Neural cell (in vitro differentiated cells): Measurements from ENCODE around the gene OSBP2. TPM values are rescaled to one million over a fixed set of nuclear protein-coding genes. Genes with fewer than 3 reads are reported as not detected.

Source experiments
- H2AFZ ChIP-seq: fragments of 200-600, 300-800 bp; sonication (generic), shearing (Covaris generic); 2 replicates; pipeline ENCODE4 v1.6.0; 2014; ENCODE audit warnings: low read depth, mild to moderate bottlenecking, antibody characterized with exemption, low read length, moderate library complexity
- H3F3A ChIP-seq: fragments of 200-600 bp; shearing (Covaris generic); 2 replicates; pipeline ENCODE4 v1.6.1; 2016; ENCODE audit warnings: mild to moderate bottlenecking, moderate library complexity, mixed read lengths, antibody characterized with exemption, low read length; ENCODE audit not compliant: insufficient read depth, poor library complexity, severe bottlenecking
- H3K27ac ChIP-seq: fragments of 200-600, 300-800 bp; sonication (generic), shearing (Covaris generic); 2 replicates; pipeline ENCODE4 v1.5.1; 2014; ENCODE audit warnings: mild to moderate bottlenecking, low read length, moderate library complexity
- H3K27me3 ChIP-seq: fragments of 300-800, 200-600 bp; sonication (generic), shearing (Covaris generic); 2 replicates; pipeline ENCODE4 v1.6.0; 2014; ENCODE audit warnings: mild to moderate bottlenecking, low read depth, low read length, moderate library complexity; ENCODE audit not compliant: insufficient read depth
- H3K36me3 ChIP-seq: fragments of 300-800, 200-600 bp; sonication (generic), shearing (Covaris generic); 2 replicates; pipeline ENCODE4 v1.5.1; 2014; ENCODE audit warnings: mild to moderate bottlenecking, antibody characterized with exemption, low read length, moderate library complexity; ENCODE audit not compliant: insufficient read depth
- H3K4me2 ChIP-seq: fragments of 300-800, 200-600 bp; sonication (generic), shearing (Covaris generic); 2 replicates; pipeline ENCODE4 v1.6.0; 2014; ENCODE audit warnings: mild to moderate bottlenecking, low read length
- H3K4me3 ChIP-seq: fragments of 300-800, 200-600 bp; sonication (generic), shearing (Covaris generic); 2 replicates; pipeline ENCODE4 v1.5.1; 2014; ENCODE audit warnings: mild to moderate bottlenecking, low read length, moderate library complexity
- H3K79me2 ChIP-seq: fragments of 200-600 bp; shearing (Covaris generic); replicated peaks from 2 replicates; pipeline ENCODE4 v1.6.0; 2014; ENCODE audit warnings: mild to moderate bottlenecking, low read length, moderate library complexity; ENCODE audit not compliant: insufficient read depth
- H3K9ac ChIP-seq: fragments of 300-800, 200-600 bp; sonication (generic), shearing (Covaris generic); 2 replicates; pipeline ENCODE4 v1.6.1; 2016; ENCODE audit warnings: mild to moderate bottlenecking, low read length, mixed read lengths
- H3K9me2 ChIP-seq: fragments of 200-600 bp; shearing (Covaris generic); 2 replicates; pipeline ENCODE4 v1.6.1; 2016; ENCODE audit warnings: mild to moderate bottlenecking, low read length, mixed read lengths; ENCODE audit not compliant: insufficient read depth
- H3K9me3 ChIP-seq: fragments of 200-600, 300-800 bp; sonication (generic), shearing (Covaris generic); 2 replicates; pipeline ENCODE4 v1.6.1; 2016; ENCODE audit warnings: mild to moderate bottlenecking, mixed run types, low read length, moderate library complexity, mixed read lengths
- H4K20me1 ChIP-seq: fragments of 200-600 bp; shearing (Covaris generic); 2 replicates; pipeline ENCODE4 v1.6.1; 2016; ENCODE audit warnings: mild to moderate bottlenecking, mixed run types; ENCODE audit not compliant: insufficient read depth
- EP300 ChIP-seq: fragments of 450-650 bp; conservative IDR thresholded peaks from 2 replicates; pipeline ENCODE4 v1.6.1; 2014; ENCODE audit warnings: antibody characterized with exemption, mild to moderate bottlenecking, moderate library complexity; ENCODE audit not compliant: poor library complexity, severe bottlenecking
- EZH2 ChIP-seq: fragments of 200-600, 300-800 bp; shearing (Covaris generic), sonication (generic); IDR thresholded peaks from 2 replicates; pipeline ENCODE4 v1.6.1; 2014; ENCODE audit warnings: antibody characterized with exemption, low read length, borderline replicate concordance, mild to moderate bottlenecking; ENCODE audit not compliant: insufficient read depth, poor library complexity, severe bottlenecking
- MXI1 ChIP-seq: fragments of 450-650 bp; conservative IDR thresholded peaks from 2 replicates; pipeline ENCODE4 v1.6.1; 2014; ENCODE audit warnings: antibody characterized with exemption, mild to moderate bottlenecking; ENCODE audit not compliant: poor library complexity, severe bottlenecking
- POLR2AphosphoS5 ChIP-seq: IDR thresholded peaks from 2 replicates; pipeline ENCODE4 v1.6.1; 2012
- RAD21 ChIP-seq: fragments of 450-650 bp; conservative IDR thresholded peaks from 2 replicates; pipeline ENCODE4 v1.6.1; 2014; ENCODE audit warnings: antibody characterized with exemption, mild to moderate bottlenecking, moderate library complexity
- SMC3 ChIP-seq: fragments of 450-650 bp; conservative IDR thresholded peaks from 2 replicates; pipeline ENCODE4 v1.6.1; 2014; ENCODE audit warnings: antibody characterized with exemption, mild to moderate bottlenecking, moderate library complexity; ENCODE audit not compliant: poor library complexity
- TAF1 ChIP-seq: IDR thresholded peaks from 2 replicates; pipeline ENCODE4 v1.6.1; 2012; ENCODE audit warnings: low read depth
- polyA plus RNA-seq: library from polyadenylated mRNA; depleted of rRNA; stranded (reverse); fragments of >200 nt; gene quantifications from 2 replicates; pipeline ENCODE4 v1.2.3, GENCODE V29; 2014
- TF ChIP-seq, protein P1 (sequence below): fragments of 450-650 bp; IDR thresholded peaks from 2 replicates; pipeline ENCODE4 v1.5.1; 2014; ENCODE audit warnings: antibody characterized with exemption, mild to moderate bottlenecking, moderate library complexity; ENCODE audit not compliant: poor library complexity, severe bottlenecking
- TF ChIP-seq, protein P2 (sequence below): IDR thresholded peaks from 2 replicates; pipeline ENCODE4 v1.6.1; 2012; ENCODE audit warnings: borderline replicate concordance

The OSBP2 gene
- polyA plus RNA-seq, 1 donor from 2014 or later = 8.7 TPM

DNA sequence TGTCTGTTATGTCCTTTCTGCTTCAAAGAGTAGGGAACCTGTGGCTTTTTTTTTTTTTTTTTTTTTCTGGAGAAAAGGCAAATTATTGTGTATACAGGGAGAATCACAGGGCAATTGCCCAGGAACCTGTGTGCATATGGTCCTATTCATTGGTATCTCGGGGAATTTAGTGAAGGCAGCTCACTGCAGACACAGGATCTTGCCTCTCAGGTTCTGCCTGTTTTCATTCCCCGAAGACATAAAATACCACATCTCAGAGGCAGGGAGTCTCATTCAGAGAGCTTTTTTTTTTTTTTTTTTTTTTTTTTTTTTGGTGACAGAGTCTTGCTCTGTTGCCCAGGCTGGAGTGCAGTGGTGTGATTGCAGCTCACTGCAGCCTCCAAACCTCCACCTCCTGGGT lies 88.3 kb downstream of the OSBP2 start:
- Histone ChIP-seq H3K4me2 (no peak overlapping the region), H3K79me2 (no peaks in the 10 kb centered on the region), H3F3A (no peaks in the 10 kb centered on the region), H3K36me3 (no peaks in the 10 kb centered on the region), H4K20me1 (no peaks in the 10 kb centered on the region), H3K9ac (no peak overlapping the region), H2AFZ (no peak overlapping the region), H3K9me3 (no peaks in the 10 kb centered on the region), H3K9me2 (no peaks in the 10 kb centered on the region), H3K27ac (no peak overlapping the region), H3K4me3 (no peak overlapping the region), H3K27me3 (no peaks in the 10 kb centered on the region)
- TF ChIP-seq SMC3 = no peak
- TF ChIP-seq, protein P1, sequence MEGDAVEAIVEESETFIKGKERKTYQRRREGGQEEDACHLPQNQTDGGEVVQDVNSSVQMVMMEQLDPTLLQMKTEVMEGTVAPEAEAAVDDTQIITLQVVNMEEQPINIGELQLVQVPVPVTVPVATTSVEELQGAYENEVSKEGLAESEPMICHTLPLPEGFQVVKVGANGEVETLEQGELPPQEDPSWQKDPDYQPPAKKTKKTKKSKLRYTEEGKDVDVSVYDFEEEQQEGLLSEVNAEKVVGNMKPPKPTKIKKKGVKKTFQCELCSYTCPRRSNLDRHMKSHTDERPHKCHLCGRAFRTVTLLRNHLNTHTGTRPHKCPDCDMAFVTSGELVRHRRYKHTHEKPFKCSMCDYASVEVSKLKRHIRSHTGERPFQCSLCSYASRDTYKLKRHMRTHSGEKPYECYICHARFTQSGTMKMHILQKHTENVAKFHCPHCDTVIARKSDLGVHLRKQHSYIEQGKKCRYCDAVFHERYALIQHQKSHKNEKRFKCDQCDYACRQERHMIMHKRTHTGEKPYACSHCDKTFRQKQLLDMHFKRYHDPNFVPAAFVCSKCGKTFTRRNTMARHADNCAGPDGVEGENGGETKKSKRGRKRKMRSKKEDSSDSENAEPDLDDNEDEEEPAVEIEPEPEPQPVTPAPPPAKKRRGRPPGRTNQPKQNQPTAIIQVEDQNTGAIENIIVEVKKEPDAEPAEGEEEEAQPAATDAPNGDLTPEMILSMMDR = no peak
- no peak for TF ChIP-seq EZH2
- TF ChIP-seq POLR2AphosphoS5 = no peak
- no peak for TF ChIP-seq TAF1
- no peak for TF ChIP-seq MXI1
- TF ChIP-seq, protein P2, sequence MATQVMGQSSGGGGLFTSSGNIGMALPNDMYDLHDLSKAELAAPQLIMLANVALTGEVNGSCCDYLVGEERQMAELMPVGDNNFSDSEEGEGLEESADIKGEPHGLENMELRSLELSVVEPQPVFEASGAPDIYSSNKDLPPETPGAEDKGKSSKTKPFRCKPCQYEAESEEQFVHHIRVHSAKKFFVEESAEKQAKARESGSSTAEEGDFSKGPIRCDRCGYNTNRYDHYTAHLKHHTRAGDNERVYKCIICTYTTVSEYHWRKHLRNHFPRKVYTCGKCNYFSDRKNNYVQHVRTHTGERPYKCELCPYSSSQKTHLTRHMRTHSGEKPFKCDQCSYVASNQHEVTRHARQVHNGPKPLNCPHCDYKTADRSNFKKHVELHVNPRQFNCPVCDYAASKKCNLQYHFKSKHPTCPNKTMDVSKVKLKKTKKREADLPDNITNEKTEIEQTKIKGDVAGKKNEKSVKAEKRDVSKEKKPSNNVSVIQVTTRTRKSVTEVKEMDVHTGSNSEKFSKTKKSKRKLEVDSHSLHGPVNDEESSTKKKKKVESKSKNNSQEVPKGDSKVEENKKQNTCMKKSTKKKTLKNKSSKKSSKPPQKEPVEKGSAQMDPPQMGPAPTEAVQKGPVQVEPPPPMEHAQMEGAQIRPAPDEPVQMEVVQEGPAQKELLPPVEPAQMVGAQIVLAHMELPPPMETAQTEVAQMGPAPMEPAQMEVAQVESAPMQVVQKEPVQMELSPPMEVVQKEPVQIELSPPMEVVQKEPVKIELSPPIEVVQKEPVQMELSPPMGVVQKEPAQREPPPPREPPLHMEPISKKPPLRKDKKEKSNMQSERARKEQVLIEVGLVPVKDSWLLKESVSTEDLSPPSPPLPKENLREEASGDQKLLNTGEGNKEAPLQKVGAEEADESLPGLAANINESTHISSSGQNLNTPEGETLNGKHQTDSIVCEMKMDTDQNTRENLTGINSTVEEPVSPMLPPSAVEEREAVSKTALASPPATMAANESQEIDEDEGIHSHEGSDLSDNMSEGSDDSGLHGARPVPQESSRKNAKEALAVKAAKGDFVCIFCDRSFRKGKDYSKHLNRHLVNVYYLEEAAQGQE = no peak
- TF ChIP-seq EP300 = no peak
- TF ChIP-seq RAD21 = no peak

DNA sequence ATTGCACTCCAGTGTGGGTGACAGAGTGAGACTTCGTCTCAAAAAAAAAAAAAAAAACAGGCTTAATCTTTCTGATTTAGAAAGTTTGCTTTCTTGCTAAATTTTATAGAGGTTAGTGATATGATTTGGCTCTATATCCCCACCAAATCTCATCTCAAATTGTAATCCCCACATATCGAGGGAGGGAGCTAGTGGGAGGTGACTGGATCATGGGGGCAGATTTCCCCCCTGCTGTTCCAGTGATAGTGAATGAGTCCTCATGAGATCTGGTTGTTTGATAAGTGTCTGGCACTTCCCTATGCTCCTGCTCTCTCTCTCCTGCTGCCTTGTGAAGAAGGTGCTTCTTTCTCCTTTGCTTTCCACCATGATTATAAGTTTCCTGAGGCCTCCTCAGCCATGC lies 90.9 kb downstream of the OSBP2 start:
- no peaks in the 10 kb centered on the region for H3F3A ChIP-seq
- H3K27me3 ChIP-seq = no peaks in the 10 kb centered on the region
- H3K4me3 ChIP-seq = no peak overlapping the region
- H3K79me2 ChIP-seq = no peaks in the 10 kb centered on the region
- H3K27ac ChIP-seq = no peak overlapping the region
- no peaks in the 10 kb centered on the region for H4K20me1 ChIP-seq
- H3K9me2 ChIP-seq = no peaks in the 10 kb centered on the region
- H2AFZ ChIP-seq = no peak overlapping the region
- TF ChIP-seq MXI1 = no peak
- no peak for TF ChIP-seq POLR2AphosphoS5
- TF ChIP-seq, protein P1 = no peak
- TF ChIP-seq, protein P2 = no peak
- no peak for TF ChIP-seq EP300
- no peak for TF ChIP-seq SMC3
- TF ChIP-seq EZH2 = no peak
- no peak for TF ChIP-seq TAF1
- no peak for TF ChIP-seq RAD21
- H3K9ac ChIP-seq = no peak overlapping the region
- no peaks in the 10 kb centered on the region for H3K36me3 ChIP-seq
- H3K9me3 ChIP-seq = no peaks in the 10 kb centered on the region
- no peak overlapping the region for H3K4me2 ChIP-seq
